HL-60 (cell line): ENCODE data around the gene JOSD1.

Experiments used
- CTCF ChIP-seq: IDR thresholded peaks from one replicate; pipeline ENCODE4 v1.5.1; 2011; ENCODE audit warnings: low read length, control low read depth, inconsistent platforms; ENCODE audit not compliant: insufficient read depth
- POLR2AphosphoS5 ChIP-seq: IDR thresholded peaks from 2 replicates; pipeline ENCODE4 v1.6.1; 2012; ENCODE audit warnings: low read depth

- TF ChIP-seq CTCF (no peak), POLR2AphosphoS5 (no peak)
These were observed 5.8 kb downstream of the JOSD1 start for GRCh38 chr22:38694940-38695339.
